Endothelial cell of umbilical vein (primary cell): ENCODE measurements around the gene ANO4. TPM values are rescaled to one million over a fixed set of nuclear protein-coding genes. Genes with fewer than 3 reads are reported as not detected.
"Not testable (repeated sequence)": the region's sequence is repeated elsewhere in the genome, so short reads cannot be mapped to it uniquely, and the experiment has no call there.

Experiments
- BruUV-seq: library from RNA; stranded (reverse); fragments of 400-500 nt; replicated peaks from 2 replicates; lab custom pipeline; 2021; lab: Mats Ljungman, UMichigan
- CTCF ChIA-PET: fragments of 300-600, 350-600 bp; sonication (Branson Sonifier 250); formaldehyde crosslinking; loops from one replicate; lab custom pipeline; 2021; ENCODE audit warnings: antibody characterized with exemption, inconsistent platforms; lab: Charles Lee
- POLR2A ChIA-PET: fragments of 300-600, 350-600 bp; sonication (Branson Sonifier 250); formaldehyde crosslinking; loops from one replicate; lab custom pipeline; 2021; ENCODE audit warnings: antibody characterized with exemption, inconsistent platforms; lab: Charles Lee
- DNase-seq: peaks from one replicate; pipeline ENCODE4 v3.0.0-alpha.2; 2011; ENCODE audit warnings: low read depth, low spot score
- FAIRE-seq: peaks from 2 replicates; lab custom pipeline; 2011; peaks lifted over from hg19 to GRCh38; lab: Jason Lieb, UNC
- H2AFZ ChIP-seq: 2 replicates; pipeline ENCODE4 v1.6.0; 2012; ENCODE audit warnings: low read depth, low read length, control low read depth, inconsistent platforms
- H3K27ac ChIP-seq: 2 replicates; pipeline ENCODE4 v1.5.1; 2011; ENCODE audit warnings: low read depth, mild to moderate bottlenecking, control low read depth, low read length, moderate library complexity; ENCODE audit not compliant: insufficient read depth
- H3K27me3 ChIP-seq, 2 experiments: 2 replicates each; pipeline versions ENCODE4 v1.6.0 to v1.6.1; 2011; ENCODE audit warnings: low read length in 2 of 2, mixed read lengths in 1 of 2; ENCODE audit not compliant: control insufficient read depth in 2 of 2, insufficient read depth in 2 of 2
- H3K36me3 ChIP-seq, 2 experiments: 2 replicates in 1 of 2; 3 replicates in 1 of 2; pipeline ENCODE4 v1.5.1; 2011; ENCODE audit warnings: low read length in 2 of 2, mild to moderate bottlenecking in 1 of 2, moderate library complexity in 1 of 2; ENCODE audit not compliant: control insufficient read depth in 2 of 2, insufficient read depth in 2 of 2; ENCODE audit errors: extremely low read depth in 1 of 2
- H3K4me1 ChIP-seq: 3 replicates; pipeline ENCODE4 v1.5.1; 2011; ENCODE audit warnings: mild to moderate bottlenecking, low read length; ENCODE audit not compliant: control insufficient read depth, insufficient read depth; ENCODE audit errors: extremely low read depth
- H3K4me2 ChIP-seq: 2 replicates; pipeline ENCODE4 v1.6.1; 2011; ENCODE audit warnings: low read length, control low read depth, mixed read lengths; ENCODE audit not compliant: insufficient read depth
- H3K4me3 ChIP-seq, 3 experiments: fragments of 200-600 bp in 1 of 3; sonication (generic), shearing (Covaris generic) in 1 of 3; replicated peaks in 1 of 3; 2 replicates each; pipeline ENCODE4 v1.5.1; 2011 to 2016; ENCODE audit warnings: control low read depth in 3 of 3, low read length in 3 of 3, mild to moderate bottlenecking in 2 of 3, inconsistent platforms in 1 of 3, low read depth in 1 of 3, moderate library complexity in 1 of 3; ENCODE audit not compliant: insufficient read depth in 1 of 3
- H3K79me2 ChIP-seq: 2 replicates; pipeline ENCODE4 v1.6.0; 2012; ENCODE audit warnings: low read length, inconsistent platforms; ENCODE audit not compliant: control insufficient read depth, insufficient read depth
- H3K9ac ChIP-seq: replicated peaks from 2 replicates; pipeline ENCODE3; 2011; ENCODE audit warnings: low read length, control low read depth; ENCODE audit not compliant: insufficient read depth; ENCODE audit errors: extremely low read depth
- H3K9me1 ChIP-seq: replicated peaks from 3 replicates; pipeline ENCODE4 v1.6.0; 2011; ENCODE audit warnings: mild to moderate bottlenecking, low read length; ENCODE audit not compliant: control insufficient read depth, insufficient read depth; ENCODE audit errors: extremely low read depth
- H3K9me3 ChIP-seq: replicated peaks from 2 replicates; pipeline ENCODE4 v1.5.1; 2012; ENCODE audit warnings: low read length, inconsistent platforms; ENCODE audit not compliant: control insufficient read depth, insufficient read depth
- H4K20me1 ChIP-seq: replicated peaks from 2 replicates; pipeline ENCODE3; 2011; ENCODE audit warnings: mild to moderate bottlenecking, low read length; ENCODE audit not compliant: control insufficient read depth, insufficient read depth; ENCODE audit errors: extremely low read depth
- CTCF ChIP-seq, 2 donors: IDR thresholded peaks; 1 replicate in 1 of 2; 2 replicates in 1 of 2; pipeline ENCODE4 v1.5.1; 2011; ENCODE audit warnings: low read length in 2 of 2, mild to moderate bottlenecking in 2 of 2, moderate library complexity in 2 of 2, control low read depth in 1 of 2, inconsistent platforms in 1 of 2, low read depth in 1 of 2; ENCODE audit not compliant: insufficient read depth in 1 of 2; ENCODE audit errors: extremely low read depth in 1 of 2
- EZH2 ChIP-seq: IDR thresholded peaks from 2 replicates; pipeline ENCODE4 v1.6.1; 2012; ENCODE audit warnings: borderline replicate concordance, low read depth, mild to moderate bottlenecking, moderate library complexity, low read length, inconsistent platforms; ENCODE audit not compliant: severe bottlenecking
- FOS ChIP-seq: IDR thresholded peaks from 2 replicates; pipeline ENCODE4 v1.6.1; 2011; ENCODE audit warnings: mild to moderate bottlenecking, low read length, moderate library complexity, borderline replicate concordance; ENCODE audit not compliant: insufficient read depth
- GATA2 ChIP-seq: IDR thresholded peaks from 2 replicates; pipeline ENCODE4 v1.7.0; 2011; ENCODE audit warnings: low read depth, mild to moderate bottlenecking, moderate library complexity, mixed read lengths, low read length; ENCODE audit not compliant: insufficient read length, insufficient read depth
- JUN ChIP-seq: IDR thresholded peaks from 2 replicates; pipeline ENCODE4 v1.6.1; 2011; ENCODE audit warnings: borderline replicate concordance, low read depth; ENCODE audit not compliant: insufficient read length, insufficient read depth
- MAX ChIP-seq: IDR thresholded peaks from 2 replicates; pipeline ENCODE4 v1.6.1; 2011; ENCODE audit not compliant: insufficient read depth, insufficient read length
- MYC ChIP-seq: IDR thresholded peaks from one replicate; pipeline ENCODE4 v1.6.1; 2011; ENCODE audit warnings: mild to moderate bottlenecking, low read depth, low read length
- POLR2A ChIP-seq: IDR thresholded peaks from 2 replicates; pipeline ENCODE4 v1.6.1; 2012; ENCODE audit warnings: low read depth, mild to moderate bottlenecking, control low read depth, low read length
- POLR2AphosphoS5 ChIP-seq: IDR thresholded peaks from 2 replicates; pipeline ENCODE4 v1.6.1; 2012; ENCODE audit warnings: low read depth, mild to moderate bottlenecking, control low read depth, low read length, moderate library complexity; ENCODE audit not compliant: insufficient read depth
- dilution Hi-C: fragments of 300-500 bp; cut with MboI; formaldehyde crosslinking; loops from one replicate; pipeline ENCODE4 v1.15.0; 2019; ENCODE audit warnings: low sequenced_read_pairs; ENCODE audit not compliant: extremely low pct_ligation_motif_present
- intact Hi-C: fragments of 100-400 bp; cut with micrococcal nuclease; formaldehyde crosslinking; loops from one replicate; pipeline ENCODE4 v1.10.0; 2022
- polyA plus RNA-seq, 4 experiments: library from polyadenylated mRNA; depleted of rRNA in 3 of 4; stranded (reverse) in 3 of 4; unstranded in 1 of 4; fragments of >200 nt; gene quantifications; 2 replicates each; pipeline versions ENCODE4 v1.2.1 to v1.2.3, GENCODE V29; 2011 to 2012; ENCODE audit warnings: missing spikeins in 1 of 4
- total RNA-seq: library from RNA; stranded (reverse); gene quantifications from 2 replicates; pipeline ENCODE4 v1.2.3, GENCODE V29; 2021

ANO4 gene
- total and polyA plus RNA-seq, 2 donors (not counting 3 experiments of a cell fraction or from before 2014, with no cell fraction given), result 0.25 TPM; not detected in 1

- FAIRE-seq, result no peak
- intact Hi-C loops, result no loop called here
Measured at GRCh38 chr12:101127521-101128219, 333.1 kb downstream of the ANO4 start.

GRCh38 chr12:101145777-101146431 is 351.3 kb downstream of the ANO4 start:
- H4K20me1 ChIP-seq, dilution Hi-C loops, H3K27me3 ChIP-seq, H3K36me3 ChIP-seq, H3K9me1 ChIP-seq, H3K9ac ChIP-seq, POLR2A ChIA-PET, H3K79me2 ChIP-seq, DNase-seq, H3K4me3 ChIP-seq, H3K4me1 ChIP-seq, BruUV-seq, CTCF ChIA-PET, H3K27ac ChIP-seq, H3K4me2 ChIP-seq, H3K9me3 ChIP-seq, H2AFZ ChIP-seq, intact Hi-C loops, FAIRE-seq: not testable (repeated sequence)

More at GRCh38 chr12:101127521-101128219, 333.1 kb downstream of the ANO4 start:
- Histone ChIP-seq H3K4me3 (no peak overlapping the region), H3K79me2 (no peaks in the 10 kb centered on the region), H2AFZ (no peak overlapping the region), H3K27ac (no peak overlapping the region), H3K36me3 (no peaks in the 10 kb centered on the region), H3K4me2 (no peak overlapping the region), H3K9me3 (no peaks in the 10 kb centered on the region), H3K9me1 (no peaks in the 10 kb centered on the region), H4K20me1 (no peaks in the 10 kb centered on the region), H3K4me1 (no peaks in the 10 kb centered on the region), H3K27me3 (no peaks in the 10 kb centered on the region), H3K9ac (no peak overlapping the region)
- TF ChIP-seq MAX (no peak), POLR2AphosphoS5 (no peak), MYC (no peak), CTCF (IDR thresholded peaks at IDR 0.05; ENCODE audit: extremely low read depth in 1 of 2, insufficient read depth in 1 of 2, low read depth in 1 of 2, low read length in 2 of 2) (no peak), GATA2 (no peak), POLR2A (no peak), EZH2 (no peak), JUN (no peak), FOS (no peak)
- DNase-seq, result no peak
- no TSS peak for BruUV-seq
- CTCF ChIA-PET, result no interaction called here
- dilution Hi-C loops, result no loop called here
- POLR2A ChIA-PET, result no interaction called here
